H1 (cell line): ENCODE measurements around the gene FXYD3. TPM values are rescaled to one million over a fixed set of nuclear protein-coding genes. Genes with fewer than 3 reads are reported as not detected.

Experiments used
- EP300 ChIP-seq, 2 experiments: IDR thresholded peaks; 1 replicate in 1 of 2; 2 replicates in 1 of 2; pipeline ENCODE4 v1.6.1; 2011 to 2012; ENCODE audit warnings: low read depth in 2 of 2, low read length in 2 of 2, mild to moderate bottlenecking in 2 of 2, borderline replicate concordance in 1 of 2, inconsistent platforms in 1 of 2, moderate library complexity in 1 of 2
- HDAC2 ChIP-seq, 2 experiments: fragments of 300-600 bp in 1 of 2; sonication (generic) in 1 of 2; IDR thresholded peaks; 2 replicates each; pipeline ENCODE4 v1.6.1; 2011 to 2012; ENCODE audit warnings: low read depth in 2 of 2, low read length in 2 of 2, mild to moderate bottlenecking in 2 of 2, moderate library complexity in 2 of 2, borderline replicate concordance in 1 of 2, inconsistent platforms in 1 of 2
- NANOG ChIP-seq: IDR thresholded peaks from 2 replicates; pipeline ENCODE4 v1.6.1; 2011; ENCODE audit warnings: low read length, low read depth, mild to moderate bottlenecking, inconsistent platforms; ENCODE audit not compliant: insufficient read depth, poor library complexity, severe bottlenecking
- POLR2AphosphoS5 ChIP-seq: IDR thresholded peaks from 2 replicates; pipeline ENCODE4 v1.6.1; 2011; ENCODE audit warnings: low read depth, low read length
- RAD21 ChIP-seq, 2 experiments: IDR thresholded peaks in 1 of 2; conservative IDR thresholded peaks in 1 of 2; 2 replicates each; pipeline ENCODE4 v1.6.1; 2011; ENCODE audit warnings: low read depth in 2 of 2, low read length in 2 of 2, improper control_type of control experiment in 1 of 2, inconsistent platforms in 1 of 2, mild to moderate bottlenecking in 1 of 2, moderate library complexity in 1 of 2
- SRF ChIP-seq: IDR thresholded peaks from 2 replicates; pipeline ENCODE4 v1.6.1; 2011; ENCODE audit warnings: mild to moderate bottlenecking, low read depth, low read length, moderate library complexity
- TEAD4 ChIP-seq: IDR thresholded peaks from 2 replicates; pipeline ENCODE4 v1.6.1; 2012; ENCODE audit warnings: low read depth, low read length, inconsistent platforms, mixed read lengths
- polyA plus RNA-seq, 7 experiments: library from polyadenylated mRNA; depleted of rRNA in 3 of 7; stranded (reverse) in 5 of 7; unstranded in 2 of 7; fragments of >200 nt in 5 of 7; fragments of 200-250 nt in 2 of 7; gene quantifications; 1 replicate in 5 of 7; 2 replicates in 1 of 7; 4 replicates in 1 of 7; pipeline versions ENCODE4 v1.2.1 to v1.2.3, GENCODE V29; 2011 to 2013; ENCODE audit warnings: missing spikeins in 2 of 7, mixed read lengths in 2 of 7
- total RNA-seq: library from RNA; stranded (reverse); fragmentation: NEBNext Ultra II Directional; extraction: Animal tissue kit (Norgen Biotek cat#: 25700); gene quantifications from 2 replicates; pipeline ENCODE4 v1.2.1, GENCODE V29; 2021
- TF ChIP-seq, protein P1 (sequence below): fragments of 300-600 bp; sonication (generic); IDR thresholded peaks from 2 replicates; pipeline ENCODE4 v1.7.1; 2012; ENCODE audit warnings: low read length, moderate library complexity, mild to moderate bottlenecking, inconsistent platforms; ENCODE audit not compliant: insufficient replicate concordance

The FXYD3 gene
- total and polyA plus RNA-seq, 2 of the 8 experiments (the other 6 are each of a cell fraction or from before 2014, with no cell fraction given), result 0.33 TPM; not detected in 1

DNA sequence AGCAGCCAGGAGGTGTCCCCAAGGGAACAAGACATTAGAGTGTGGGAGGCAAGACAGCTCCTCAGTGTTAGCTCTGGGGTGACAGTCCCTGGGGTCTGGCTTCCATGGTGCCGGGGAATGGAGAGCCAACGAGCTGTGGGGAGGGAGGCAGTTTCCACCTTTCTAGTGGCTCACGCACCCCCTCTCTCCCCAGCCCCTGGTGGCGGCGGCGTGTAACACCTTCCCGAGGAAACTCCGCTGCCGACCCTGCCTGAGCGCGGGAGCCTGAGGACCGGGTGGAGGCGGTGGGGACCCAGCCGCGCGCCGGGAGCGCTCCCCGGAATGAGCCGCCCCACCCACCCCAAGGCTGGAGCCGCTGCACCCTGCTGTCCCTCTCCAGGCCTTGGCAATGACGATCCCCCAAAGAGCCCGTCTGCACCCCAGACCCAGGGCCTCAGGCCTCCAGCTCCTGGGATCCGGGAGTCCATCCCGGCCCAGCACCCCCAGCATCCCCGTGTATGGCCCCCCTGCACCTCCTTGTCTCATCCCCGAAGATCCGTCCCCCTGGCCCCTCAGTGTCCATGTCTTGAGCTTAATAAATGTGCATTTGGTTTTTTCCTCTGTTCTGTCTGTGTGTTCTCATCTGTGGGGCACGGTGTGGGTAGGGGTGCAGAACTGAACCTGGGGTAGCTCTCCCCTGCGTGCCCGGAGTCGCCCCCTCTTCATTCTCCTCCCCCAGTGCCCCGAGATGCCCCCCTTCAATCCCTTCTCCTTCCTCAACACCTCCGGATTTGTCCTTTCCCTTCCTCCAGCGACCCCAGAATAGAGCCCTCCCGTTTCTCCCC lies 38.3 kb downstream of the FXYD3 start (continued):
- TF ChIP-seq, protein P1, sequence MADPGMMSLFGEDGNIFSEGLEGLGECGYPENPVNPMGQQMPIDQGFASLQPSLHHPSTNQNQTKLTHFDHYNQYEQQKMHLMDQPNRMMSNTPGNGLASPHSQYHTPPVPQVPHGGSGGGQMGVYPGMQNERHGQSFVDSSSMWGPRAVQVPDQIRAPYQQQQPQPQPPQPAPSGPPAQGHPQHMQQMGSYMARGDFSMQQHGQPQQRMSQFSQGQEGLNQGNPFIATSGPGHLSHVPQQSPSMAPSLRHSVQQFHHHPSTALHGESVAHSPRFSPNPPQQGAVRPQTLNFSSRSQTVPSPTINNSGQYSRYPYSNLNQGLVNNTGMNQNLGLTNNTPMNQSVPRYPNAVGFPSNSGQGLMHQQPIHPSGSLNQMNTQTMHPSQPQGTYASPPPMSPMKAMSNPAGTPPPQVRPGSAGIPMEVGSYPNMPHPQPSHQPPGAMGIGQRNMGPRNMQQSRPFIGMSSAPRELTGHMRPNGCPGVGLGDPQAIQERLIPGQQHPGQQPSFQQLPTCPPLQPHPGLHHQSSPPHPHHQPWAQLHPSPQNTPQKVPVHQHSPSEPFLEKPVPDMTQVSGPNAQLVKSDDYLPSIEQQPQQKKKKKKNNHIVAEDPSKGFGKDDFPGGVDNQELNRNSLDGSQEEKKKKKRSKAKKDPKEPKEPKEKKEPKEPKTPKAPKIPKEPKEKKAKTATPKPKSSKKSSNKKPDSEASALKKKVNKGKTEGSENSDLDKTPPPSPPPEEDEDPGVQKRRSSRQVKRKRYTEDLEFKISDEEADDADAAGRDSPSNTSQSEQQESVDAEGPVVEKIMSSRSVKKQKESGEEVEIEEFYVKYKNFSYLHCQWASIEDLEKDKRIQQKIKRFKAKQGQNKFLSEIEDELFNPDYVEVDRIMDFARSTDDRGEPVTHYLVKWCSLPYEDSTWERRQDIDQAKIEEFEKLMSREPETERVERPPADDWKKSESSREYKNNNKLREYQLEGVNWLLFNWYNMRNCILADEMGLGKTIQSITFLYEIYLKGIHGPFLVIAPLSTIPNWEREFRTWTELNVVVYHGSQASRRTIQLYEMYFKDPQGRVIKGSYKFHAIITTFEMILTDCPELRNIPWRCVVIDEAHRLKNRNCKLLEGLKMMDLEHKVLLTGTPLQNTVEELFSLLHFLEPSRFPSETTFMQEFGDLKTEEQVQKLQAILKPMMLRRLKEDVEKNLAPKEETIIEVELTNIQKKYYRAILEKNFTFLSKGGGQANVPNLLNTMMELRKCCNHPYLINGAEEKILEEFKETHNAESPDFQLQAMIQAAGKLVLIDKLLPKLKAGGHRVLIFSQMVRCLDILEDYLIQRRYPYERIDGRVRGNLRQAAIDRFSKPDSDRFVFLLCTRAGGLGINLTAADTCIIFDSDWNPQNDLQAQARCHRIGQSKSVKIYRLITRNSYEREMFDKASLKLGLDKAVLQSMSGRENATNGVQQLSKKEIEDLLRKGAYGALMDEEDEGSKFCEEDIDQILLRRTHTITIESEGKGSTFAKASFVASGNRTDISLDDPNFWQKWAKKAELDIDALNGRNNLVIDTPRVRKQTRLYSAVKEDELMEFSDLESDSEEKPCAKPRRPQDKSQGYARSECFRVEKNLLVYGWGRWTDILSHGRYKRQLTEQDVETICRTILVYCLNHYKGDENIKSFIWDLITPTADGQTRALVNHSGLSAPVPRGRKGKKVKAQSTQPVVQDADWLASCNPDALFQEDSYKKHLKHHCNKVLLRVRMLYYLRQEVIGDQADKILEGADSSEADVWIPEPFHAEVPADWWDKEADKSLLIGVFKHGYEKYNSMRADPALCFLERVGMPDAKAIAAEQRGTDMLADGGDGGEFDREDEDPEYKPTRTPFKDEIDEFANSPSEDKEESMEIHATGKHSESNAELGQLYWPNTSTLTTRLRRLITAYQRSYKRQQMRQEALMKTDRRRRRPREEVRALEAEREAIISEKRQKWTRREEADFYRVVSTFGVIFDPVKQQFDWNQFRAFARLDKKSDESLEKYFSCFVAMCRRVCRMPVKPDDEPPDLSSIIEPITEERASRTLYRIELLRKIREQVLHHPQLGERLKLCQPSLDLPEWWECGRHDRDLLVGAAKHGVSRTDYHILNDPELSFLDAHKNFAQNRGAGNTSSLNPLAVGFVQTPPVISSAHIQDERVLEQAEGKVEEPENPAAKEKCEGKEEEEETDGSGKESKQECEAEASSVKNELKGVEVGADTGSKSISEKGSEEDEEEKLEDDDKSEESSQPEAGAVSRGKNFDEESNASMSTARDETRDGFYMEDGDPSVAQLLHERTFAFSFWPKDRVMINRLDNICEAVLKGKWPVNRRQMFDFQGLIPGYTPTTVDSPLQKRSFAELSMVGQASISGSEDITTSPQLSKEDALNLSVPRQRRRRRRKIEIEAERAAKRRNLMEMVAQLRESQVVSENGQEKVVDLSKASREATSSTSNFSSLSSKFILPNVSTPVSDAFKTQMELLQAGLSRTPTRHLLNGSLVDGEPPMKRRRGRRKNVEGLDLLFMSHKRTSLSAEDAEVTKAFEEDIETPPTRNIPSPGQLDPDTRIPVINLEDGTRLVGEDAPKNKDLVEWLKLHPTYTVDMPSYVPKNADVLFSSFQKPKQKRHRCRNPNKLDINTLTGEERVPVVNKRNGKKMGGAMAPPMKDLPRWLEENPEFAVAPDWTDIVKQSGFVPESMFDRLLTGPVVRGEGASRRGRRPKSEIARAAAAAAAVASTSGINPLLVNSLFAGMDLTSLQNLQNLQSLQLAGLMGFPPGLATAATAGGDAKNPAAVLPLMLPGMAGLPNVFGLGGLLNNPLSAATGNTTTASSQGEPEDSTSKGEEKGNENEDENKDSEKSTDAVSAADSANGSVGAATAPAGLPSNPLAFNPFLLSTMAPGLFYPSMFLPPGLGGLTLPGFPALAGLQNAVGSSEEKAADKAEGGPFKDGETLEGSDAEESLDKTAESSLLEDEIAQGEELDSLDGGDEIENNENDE, result no peak
- no peak for TF ChIP-seq TEAD4
- TF ChIP-seq NANOG, result no peak
- peak; percentile 38 to 57; a peak in 3 of 4 replicates for TF ChIP-seq RAD21 (IDR thresholded peaks at IDR 0.05 in 1 of 2, conservative IDR thresholded peaks at IDR 0.05 in 1 of 2; ENCODE audit: low read depth in 2 of 2, low read length in 2 of 2)
- no peak for TF ChIP-seq SRF
- TF ChIP-seq HDAC2 (IDR thresholded peaks at IDR 0.05; ENCODE audit: borderline replicate concordance in 1 of 2, low read depth in 2 of 2, low read length in 2 of 2), result 0 out of 4 replicates have a peak, but pooled peaks of 1 of the 2 experiments have one; percentile 13
- no peak for TF ChIP-seq POLR2AphosphoS5
- peak in 1 of 2 experiments; percentile 44; a peak in 1 of 3 replicates for TF ChIP-seq EP300 (IDR thresholded peaks at IDR 0.05; ENCODE audit: borderline replicate concordance in 1 of 2, low read depth in 2 of 2, low read length in 2 of 2)
